Ectodermal cell (in vitro differentiated cells): ENCODE data around the gene CREBBP.

Experiments
- H3K27ac ChIP-seq: 2 replicates; pipeline ENCODE4 v1.7.0; 2013; ENCODE audit warnings: mild to moderate bottlenecking, low read depth, low read length; ENCODE audit not compliant: insufficient read depth, poor library complexity, severe bottlenecking
- H3K27me3 ChIP-seq: 2 replicates; pipeline ENCODE4 v1.7.0; 2013; ENCODE audit warnings: mild to moderate bottlenecking, low read length; ENCODE audit not compliant: insufficient read depth, control insufficient read depth, poor library complexity, severe bottlenecking
- H3K36me3 ChIP-seq: one replicate; pipeline ENCODE4 v1.7.0; 2013; ENCODE audit warnings: low read length; ENCODE audit not compliant: control insufficient read depth, insufficient read depth
- H3K4me1 ChIP-seq: one replicate; pipeline ENCODE4 v1.7.0; 2013; ENCODE audit warnings: low read length; ENCODE audit not compliant: control insufficient read depth, insufficient read depth
- H3K4me3 ChIP-seq: 2 replicates; pipeline ENCODE4 v1.7.0; 2013; ENCODE audit warnings: low read depth, low read length, control low read depth; ENCODE audit not compliant: insufficient read depth
- H3K9me3 ChIP-seq: 2 replicates; pipeline ENCODE4 v1.7.0; 2013; ENCODE audit warnings: mild to moderate bottlenecking, low read length, moderate library complexity; ENCODE audit not compliant: control insufficient read depth
- WGBS, 2 experiments: methylation state at CpG; one replicate each; pipeline ENCODE4 v1.1.7; 2013; ENCODE audit warnings: missing lambda C conversion rate in 2 of 2; 5-methylcytosine and 5-hydroxymethylcytosine counted together

Gene CREBBP

DNA sequence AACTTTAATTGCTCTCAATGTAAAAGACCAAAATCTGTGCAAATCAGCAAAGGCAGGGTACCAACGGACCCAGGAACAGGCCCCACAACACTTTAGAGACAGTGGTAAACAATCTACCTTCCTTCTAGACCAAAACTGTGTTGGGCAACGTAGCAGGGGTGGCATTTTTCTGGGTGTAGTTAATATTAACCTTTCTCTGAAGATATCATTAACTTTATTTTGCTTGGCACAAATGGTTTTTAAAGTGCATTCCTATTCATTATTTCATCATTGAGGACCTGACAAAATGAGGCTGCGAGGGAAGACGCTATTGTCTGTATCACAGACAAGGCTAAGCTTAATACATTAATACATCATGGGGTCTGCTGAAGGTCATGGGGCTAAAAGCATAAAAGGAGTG lies 125.3 kb downstream of the CREBBP start:
- Histone ChIP-seq H3K36me3 (peaks cover 28% of the 10 kb centered on the region), H3K27ac (no peak overlapping the region)
- 97% methylated on average over 3 to 4 of the region's 4 CpGs for WGBS, 2 experiments

DNA sequence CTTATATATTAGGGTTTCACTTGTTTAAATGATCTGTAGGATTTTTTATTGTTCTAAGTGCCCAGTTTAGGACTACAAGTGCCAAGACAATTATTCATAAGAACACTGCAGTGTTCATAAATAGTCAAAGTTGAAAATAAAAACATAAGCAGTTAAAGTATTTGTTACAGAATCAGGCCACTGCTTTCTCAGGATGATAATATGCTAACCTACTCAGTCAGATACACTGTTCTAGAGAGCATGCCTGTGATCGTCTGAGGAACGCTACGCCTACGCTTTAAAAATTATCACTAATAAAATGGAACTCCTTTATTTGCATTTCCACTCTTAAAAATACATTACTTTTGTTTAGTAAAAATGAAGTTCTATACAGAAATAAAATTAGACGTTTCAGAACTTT lies 125.7 kb downstream of the CREBBP start:
- H3K4me3 ChIP-seq: no peak overlapping the region
- WGBS, 2 experiments: 97% methylated on average over 5 of the region's 5 CpGs
- no peaks in the 10 kb centered on the region for H3K27me3 ChIP-seq
- no peaks in the 10 kb centered on the region for H3K4me1 ChIP-seq
- no peaks in the 10 kb centered on the region for H3K9me3 ChIP-seq
- peaks cover 28% of the 10 kb centered on the region for H3K36me3 ChIP-seq
- H3K27ac ChIP-seq: no peak overlapping the region

More for the DNA sequence above, 125.3 kb downstream of the CREBBP start:
- Histone ChIP-seq H3K27me3 (no peaks in the 10 kb centered on the region), H3K9me3 (no peaks in the 10 kb centered on the region), H3K4me1 (no peaks in the 10 kb centered on the region), H3K4me3 (no peak overlapping the region)

DNA sequence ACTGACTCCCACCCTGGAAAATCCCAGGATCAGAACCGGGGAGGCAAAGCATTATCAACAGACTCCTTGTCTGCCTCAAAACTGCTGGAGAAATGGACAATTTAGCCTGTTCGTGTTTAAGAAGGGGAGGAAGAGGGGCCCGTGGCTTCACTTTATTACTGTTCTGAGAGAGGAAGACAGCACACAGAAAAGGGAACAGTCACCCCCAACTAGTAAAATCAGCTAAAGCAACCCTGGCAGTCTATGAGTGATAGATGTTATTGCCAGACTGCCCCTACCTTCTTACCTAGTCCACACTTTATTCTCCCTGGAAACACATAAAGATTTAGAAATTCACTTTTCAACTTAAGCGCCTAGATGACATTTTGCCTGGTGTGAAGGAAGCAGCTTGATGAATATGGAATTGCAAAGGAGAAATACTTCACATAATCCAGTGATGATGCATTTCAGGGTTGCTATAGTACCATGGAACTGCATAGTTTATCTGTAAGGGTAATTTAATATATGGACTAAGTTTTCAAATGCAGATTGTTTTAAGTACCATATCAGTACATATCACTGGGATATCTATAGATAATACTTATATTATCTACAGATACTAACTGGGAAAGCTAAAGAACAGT lies 126.3 kb downstream of the CREBBP start:
- Histone ChIP-seq H3K4me1 (no peaks in the 10 kb centered on the region), H3K27ac (no peak overlapping the region), H3K4me3 (no peak overlapping the region), H3K9me3 (no peaks in the 10 kb centered on the region), H3K27me3 (no peaks in the 10 kb centered on the region), H3K36me3 (peaks cover 28% of the 10 kb centered on the region)
- WGBS, 2 experiments: 97% methylated on average over 4 of the region's 4 CpGs

DNA sequence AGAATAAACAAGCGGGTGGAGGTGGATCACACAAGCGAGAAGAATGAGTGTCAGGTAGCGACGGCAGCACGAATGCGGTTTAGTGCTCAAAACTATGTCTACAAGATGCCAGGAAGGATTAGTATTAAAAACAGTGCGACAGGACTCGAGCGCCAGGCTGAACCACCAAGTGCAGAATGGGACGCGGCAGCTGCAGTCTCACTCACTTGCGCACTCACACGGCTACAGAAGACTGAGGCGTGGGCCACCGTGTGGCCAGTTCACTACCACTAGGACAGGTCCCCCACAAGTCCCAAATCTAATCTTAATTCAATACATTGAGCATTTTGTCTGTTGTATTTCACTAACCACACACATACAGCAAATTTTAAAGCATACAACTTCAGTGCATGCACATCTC lies 127.5 kb downstream of the CREBBP start:
- Histone ChIP-seq H3K27ac (no peak overlapping the region), H3K9me3 (no peaks in the 10 kb centered on the region), H3K4me1 (no peaks in the 10 kb centered on the region), H3K36me3 (peaks cover 31% of the 10 kb centered on the region), H3K27me3 (no peaks in the 10 kb centered on the region), H3K4me3 (no peak overlapping the region)
- 92 to 97% methylated on average over 15 of the region's 15 CpGs for WGBS, 2 experiments

DNA sequence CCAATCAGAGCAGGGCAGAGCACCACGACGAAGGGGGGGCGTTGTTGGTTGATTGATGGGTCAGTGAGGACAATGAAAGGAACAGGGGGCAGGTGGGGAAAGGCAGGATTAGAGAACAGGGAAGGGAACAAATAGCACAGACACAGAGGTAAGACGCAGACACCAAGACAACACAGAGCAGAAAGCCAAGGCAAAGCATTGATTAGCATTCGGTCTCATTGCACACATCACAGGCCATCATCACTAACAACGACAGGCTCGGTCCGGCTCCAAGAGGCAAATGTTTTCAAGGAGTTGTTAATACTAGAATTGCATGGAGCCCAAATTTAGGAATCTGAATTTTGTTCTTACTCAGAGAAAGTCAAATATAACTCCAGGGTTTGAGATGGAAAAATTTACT lies 128.6 kb downstream of the CREBBP start:
- Histone ChIP-seq H3K27ac (peak overlapping the region; percentile 44), H3K36me3 (peaks cover 25% of the 10 kb centered on the region), H3K4me1 (no peaks in the 10 kb centered on the region), H3K27me3 (no peaks in the 10 kb centered on the region), H3K4me3 (no peak overlapping the region), H3K9me3 (no peaks in the 10 kb centered on the region)
- 94 to 98% methylated on average over 8 of the region's 8 CpGs for WGBS, 2 experiments

DNA sequence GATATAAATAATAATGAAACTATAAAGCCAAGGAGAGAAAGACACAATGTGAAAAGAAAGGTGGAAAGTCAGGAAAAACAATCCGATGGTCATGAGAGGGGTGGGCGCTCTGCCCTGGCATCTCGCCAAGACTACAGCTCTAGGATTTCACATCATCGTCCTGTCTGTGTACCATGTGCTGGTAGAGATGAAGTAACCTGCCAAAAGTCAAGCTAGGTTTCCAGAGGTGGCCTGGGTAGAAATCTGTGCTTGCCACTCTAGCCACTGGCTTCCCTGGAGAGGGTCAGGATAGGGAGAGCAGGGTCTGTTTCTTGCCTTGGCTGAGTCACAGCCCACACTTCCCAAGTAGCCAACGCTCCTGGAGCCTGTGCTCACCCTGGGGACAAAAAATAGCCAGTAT lies 132.2 kb downstream of the CREBBP start:
- Histone ChIP-seq H3K36me3 (peaks cover 40% of the 10 kb centered on the region), H3K27me3 (no peaks in the 10 kb centered on the region), H3K4me3 (no peak overlapping the region), H3K9me3 (no peaks in the 10 kb centered on the region), H3K4me1 (no peaks in the 10 kb centered on the region), H3K27ac (no peak overlapping the region)
- 96 to 97% methylated on average over 5 of the region's 5 CpGs for WGBS, 2 experiments

DNA sequence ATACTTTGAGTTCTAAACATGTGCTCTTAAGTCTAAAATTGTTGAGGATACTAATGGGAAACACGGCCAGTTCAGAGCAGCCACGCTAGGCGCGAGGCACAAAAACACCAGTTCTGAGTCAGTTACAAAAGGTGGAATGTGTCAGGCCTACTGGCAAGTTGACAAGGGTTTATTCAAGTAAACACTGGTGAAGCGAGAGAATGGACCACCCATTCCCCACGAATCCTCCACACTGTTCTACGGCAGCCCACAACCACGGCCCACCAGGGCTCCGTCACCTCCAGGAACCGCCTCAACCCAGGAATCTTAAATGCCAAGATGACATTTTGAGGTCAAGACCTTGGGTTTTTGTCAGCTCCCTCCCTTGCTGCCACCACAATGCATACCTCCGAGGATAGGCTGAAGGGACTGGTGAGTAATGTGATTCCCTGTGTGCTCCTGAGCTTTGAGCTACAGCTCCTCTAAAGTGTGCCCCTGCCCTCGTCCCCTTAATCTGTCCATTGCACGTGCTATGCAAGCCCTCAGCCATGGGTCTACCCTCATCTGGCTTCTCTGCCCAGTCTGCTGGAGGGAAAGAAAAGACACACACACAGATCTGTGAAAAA lies 134.7 kb downstream of the CREBBP start:
- 76 to 85% methylated on average over 13 of the region's 13 CpGs for WGBS, 2 experiments
- Histone ChIP-seq H3K27me3 (no peaks in the 10 kb centered on the region), H3K9me3 (no peaks in the 10 kb centered on the region), H3K4me3 (no peak overlapping the region), H3K4me1 (no peaks in the 10 kb centered on the region), H3K36me3 (peaks cover 58% of the 10 kb centered on the region), H3K27ac (no peak overlapping the region)

DNA sequence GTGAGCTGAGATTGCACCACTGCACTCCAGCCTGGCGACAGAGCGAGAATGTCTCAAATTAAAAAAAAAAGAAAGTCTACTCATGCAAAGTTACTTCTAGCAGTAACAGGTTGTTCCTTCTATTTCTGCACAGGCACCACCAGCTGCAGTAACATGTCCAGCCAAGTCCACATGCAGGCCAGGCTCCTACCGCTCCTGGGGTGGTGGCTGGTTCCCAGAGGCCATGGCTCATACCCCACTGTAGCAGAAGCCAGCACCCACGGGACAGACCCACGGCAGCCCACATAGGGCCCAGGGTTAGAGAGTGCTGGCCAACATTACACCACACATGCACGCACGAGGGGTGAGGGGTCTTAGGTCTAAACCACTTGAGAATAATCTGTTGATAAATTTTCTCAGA lies 136.5 kb downstream of the CREBBP start:
- no peak overlapping the region for H3K4me3 ChIP-seq
- no peaks in the 10 kb centered on the region for H3K9me3 ChIP-seq
- no peaks in the 10 kb centered on the region for H3K4me1 ChIP-seq
- no peaks in the 10 kb centered on the region for H3K27me3 ChIP-seq
- H3K27ac ChIP-seq: no peak overlapping the region
- peaks cover 72% of the 10 kb centered on the region for H3K36me3 ChIP-seq
- 96 to 97% methylated on average over 7 of the region's 7 CpGs for WGBS, 2 experiments

DNA sequence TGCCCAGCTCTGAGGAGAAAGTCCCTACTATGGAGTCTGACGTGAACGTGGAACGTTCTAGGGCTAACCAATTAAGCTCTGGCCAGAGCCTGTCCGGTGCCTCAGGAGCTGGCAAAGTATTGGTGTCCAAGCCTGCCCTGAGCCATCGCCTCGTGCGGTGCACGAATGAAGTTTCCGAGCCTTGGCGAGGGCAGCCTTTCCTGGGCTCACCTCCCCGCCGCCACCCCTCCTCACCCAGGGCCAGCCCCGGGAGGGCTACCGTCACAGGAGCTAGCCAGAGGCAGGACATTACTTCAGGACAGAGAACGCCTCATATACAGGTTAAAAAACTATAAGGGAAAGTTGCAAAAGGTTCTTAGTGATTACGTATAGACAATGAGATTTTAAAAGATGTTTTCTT lies 139.6 kb downstream of the CREBBP start:
- WGBS, 2 experiments: 95 to 96% methylated on average over 16 of the region's 16 CpGs
- no peak overlapping the region for H3K4me3 ChIP-seq
- no peak overlapping the region for H3K27ac ChIP-seq
- no peaks in the 10 kb centered on the region for H3K4me1 ChIP-seq
- H3K36me3 ChIP-seq: peaks cover 73% of the 10 kb centered on the region
- no peaks in the 10 kb centered on the region for H3K27me3 ChIP-seq
- no peaks in the 10 kb centered on the region for H3K9me3 ChIP-seq

DNA sequence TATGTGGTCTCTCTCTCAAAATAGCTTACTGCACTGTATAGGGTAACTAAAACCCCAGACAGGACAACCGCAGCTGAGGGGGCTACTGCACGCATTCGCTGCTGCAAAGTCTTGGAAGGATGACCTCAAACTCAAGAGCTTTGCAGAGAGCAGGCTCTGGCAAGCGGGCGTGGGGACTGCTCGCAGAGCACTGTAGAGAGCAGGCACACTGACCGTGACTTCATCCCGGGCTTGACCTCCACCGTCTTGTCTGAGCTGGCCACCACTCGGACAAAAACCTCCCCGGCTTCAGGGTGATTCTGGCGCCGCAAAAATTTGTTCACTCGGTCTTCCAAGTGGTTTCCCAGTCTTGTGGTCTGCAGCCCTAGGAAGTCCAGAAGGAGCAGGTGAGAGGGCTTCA lies 140.3 kb downstream of the CREBBP start:
- no peaks in the 10 kb centered on the region for H3K4me1 ChIP-seq

More for the DNA sequence above, 140.3 kb downstream of the CREBBP start:
- peaks cover 78% of the 10 kb centered on the region for H3K36me3 ChIP-seq
- H3K4me3 ChIP-seq: no peak overlapping the region
- no peaks in the 10 kb centered on the region for H3K27me3 ChIP-seq
- no peaks in the 10 kb centered on the region for H3K9me3 ChIP-seq
- H3K27ac ChIP-seq: no peak overlapping the region
- WGBS, 2 experiments: 96 to 97% methylated on average over 14 of the region's 14 CpGs
